Activated CD8-positive, alpha-beta T cell treated with anti-CD3 and anti-CD28 coated beads for 36 hours (primary cell): ENCODE data around the gene CERS1. TPM values are rescaled to one million over a fixed set of nuclear protein-coding genes. Genes with fewer than 3 reads are reported as not detected.

Experiments used
- ATAC-seq: fragments of 200-7000 bp; cut with Tn5 transposase; one replicate; pipeline ENCODE4 v1.10.0; 2021; ENCODE audit warnings: mild to moderate bottlenecking, moderate library complexity
- CTCF ChIA-PET: fragments of 350-600 bp; sonication (Branson Sonifier 250); formaldehyde crosslinking; loops from one replicate; lab custom pipeline; 2021; ENCODE audit warnings: antibody characterized with exemption; lab: Charles Lee
- POLR2A ChIA-PET: fragments of 350-600 bp; sonication (Branson Sonifier 250); formaldehyde crosslinking; loops from one replicate; lab custom pipeline; 2021; ENCODE audit warnings: antibody characterized with exemption; lab: Charles Lee
- DNase-seq: peaks from one replicate; pipeline ENCODE4 v3.0.0-alpha.2; 2020
- H3K27ac Mint-ChIP-seq: one replicate; pipeline ENCODE4 v1.8.0; 2021; ENCODE audit warnings: mild to moderate bottlenecking, mixed read lengths
- H3K27me3 Mint-ChIP-seq: one replicate; pipeline ENCODE4 v1.8.0; 2021; ENCODE audit warnings: mixed read lengths
- H3K36me3 Mint-ChIP-seq: one replicate; pipeline ENCODE4 v1.8.0; 2021; ENCODE audit warnings: low read depth, mixed read lengths
- H3K4me1 Mint-ChIP-seq: one replicate; pipeline ENCODE4 v1.8.0; 2021; ENCODE audit warnings: low read depth, mixed read lengths
- H3K4me3 Mint-ChIP-seq: one replicate; pipeline ENCODE4 v1.8.0; 2021; ENCODE audit warnings: mild to moderate bottlenecking, moderate library complexity, mixed read lengths
- H3K9me3 Mint-ChIP-seq: one replicate; pipeline ENCODE4 v1.8.0; 2021; ENCODE audit warnings: mixed read lengths
- intact Hi-C: fragments of 100-400 bp; cut with micrococcal nuclease; formaldehyde crosslinking; loops from one replicate; pipeline ENCODE4 v1.10.0; 2022
- total RNA-seq, 2 experiments: library from RNA; stranded (reverse); gene quantifications; one replicate each; pipeline ENCODE4 v1.2.3, GENCODE V29; 2021
- TF ChIP-seq, protein P1 (sequence below): fragments of 200-600 bp; IDR thresholded peaks from one replicate; pipeline ENCODE4 v1.8.0; 2022; ENCODE audit warnings: antibody characterized with exemption, mild to moderate bottlenecking

Gene CERS1
- total RNA-seq, 2 experiments from 2014 or later = 0.18 to 0.36 TPM

DNA sequence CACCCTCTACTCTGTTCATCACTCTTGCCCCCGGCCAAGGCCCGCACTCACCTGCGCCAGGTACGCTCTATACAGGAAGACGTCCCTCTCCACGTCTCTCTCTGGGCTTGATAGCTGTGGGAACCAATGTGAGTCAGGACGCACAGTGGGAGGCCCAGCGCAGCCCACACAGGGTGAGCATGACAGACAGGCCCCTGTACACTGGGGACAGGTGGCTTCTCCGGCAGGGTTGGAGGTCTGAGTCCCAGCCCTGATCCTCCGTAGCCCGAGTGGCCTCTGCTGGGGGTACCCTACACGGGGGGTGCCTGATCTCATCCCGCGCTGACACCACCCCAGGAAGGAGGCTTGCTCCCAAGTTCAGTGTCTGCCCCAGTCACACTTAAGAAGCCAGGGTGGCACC lies 17.0 kb upstream of the CERS1 start:
- TF ChIP-seq, protein P1, sequence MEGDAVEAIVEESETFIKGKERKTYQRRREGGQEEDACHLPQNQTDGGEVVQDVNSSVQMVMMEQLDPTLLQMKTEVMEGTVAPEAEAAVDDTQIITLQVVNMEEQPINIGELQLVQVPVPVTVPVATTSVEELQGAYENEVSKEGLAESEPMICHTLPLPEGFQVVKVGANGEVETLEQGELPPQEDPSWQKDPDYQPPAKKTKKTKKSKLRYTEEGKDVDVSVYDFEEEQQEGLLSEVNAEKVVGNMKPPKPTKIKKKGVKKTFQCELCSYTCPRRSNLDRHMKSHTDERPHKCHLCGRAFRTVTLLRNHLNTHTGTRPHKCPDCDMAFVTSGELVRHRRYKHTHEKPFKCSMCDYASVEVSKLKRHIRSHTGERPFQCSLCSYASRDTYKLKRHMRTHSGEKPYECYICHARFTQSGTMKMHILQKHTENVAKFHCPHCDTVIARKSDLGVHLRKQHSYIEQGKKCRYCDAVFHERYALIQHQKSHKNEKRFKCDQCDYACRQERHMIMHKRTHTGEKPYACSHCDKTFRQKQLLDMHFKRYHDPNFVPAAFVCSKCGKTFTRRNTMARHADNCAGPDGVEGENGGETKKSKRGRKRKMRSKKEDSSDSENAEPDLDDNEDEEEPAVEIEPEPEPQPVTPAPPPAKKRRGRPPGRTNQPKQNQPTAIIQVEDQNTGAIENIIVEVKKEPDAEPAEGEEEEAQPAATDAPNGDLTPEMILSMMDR = no peak
- Mint-ChIP-seq H3K9me3 (no peaks in the 10 kb centered on the region), H3K4me3 (no peak overlapping the region), H3K27me3 (no peaks in the 10 kb centered on the region), H3K27ac (no peak overlapping the region), H3K4me1 (peaks cover 20% of the 10 kb centered on the region), H3K36me3 (peaks cover 29% of the 10 kb centered on the region)
- intact Hi-C loops = no loop called here
- ATAC-seq (no peak), DNase-seq (no peak)
- ChIA-PET POLR2A (interaction anchor here (1.0 kb wide), 1 partner anchor 74 kb away, joined by 3 read pairs; no protein-coding TSS in a partner anchor), CTCF (no interaction called here)

DNA sequence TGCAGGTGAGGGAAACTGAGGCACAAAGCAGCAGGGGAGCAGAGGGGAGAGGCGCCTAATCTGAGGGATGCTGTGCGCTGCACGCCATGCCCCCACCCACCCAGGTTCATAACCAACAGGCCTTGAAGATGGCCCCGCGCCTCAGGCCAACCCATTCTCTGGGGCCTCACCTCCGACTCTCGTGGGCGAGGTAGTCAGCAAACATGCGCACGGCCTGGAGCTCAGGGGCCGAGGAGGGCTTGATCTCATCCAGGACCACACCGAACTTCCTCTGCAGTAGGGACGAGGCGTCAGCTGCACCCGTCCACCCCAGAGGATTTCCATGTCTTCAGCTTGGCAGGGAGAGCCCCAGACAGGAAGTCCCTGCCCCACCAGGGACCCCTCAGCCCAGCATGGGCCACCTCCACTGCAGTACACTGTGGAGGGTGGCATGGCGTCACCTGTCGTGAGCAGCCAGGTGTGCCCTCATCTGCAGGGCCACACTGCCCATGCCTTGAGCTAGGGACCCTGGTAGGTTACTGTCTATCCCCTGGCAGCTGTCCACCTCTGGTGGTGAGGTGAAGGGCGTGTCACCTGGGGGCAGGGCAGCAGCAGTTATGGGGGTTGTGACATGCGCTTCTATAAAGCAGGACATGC lies 15.0 kb upstream of the CERS1 start:
- intact Hi-C loops = no loop called here
- no peaks in the 10 kb centered on the region for H3K27me3 Mint-ChIP-seq
- no peak overlapping the region for H3K4me3 Mint-ChIP-seq
- ATAC-seq = no peak
- H3K4me1 Mint-ChIP-seq = peaks cover 13% of the 10 kb centered on the region
- POLR2A ChIA-PET = interaction anchor here (0.7 to 1.2 kb wide), 4 partner anchors 8 to 31 kb away, joined by 3 read pairs; partner anchors contain the start of genes CERS1, COPE and DDX49
- TF ChIP-seq, protein P1 = no peak
- no peak for DNase-seq
- no peak overlapping the region for H3K27ac Mint-ChIP-seq
- no peaks in the 10 kb centered on the region for H3K9me3 Mint-ChIP-seq
- peaks cover 19% of the 10 kb centered on the region for H3K36me3 Mint-ChIP-seq
- CTCF ChIA-PET = no interaction called here

DNA sequence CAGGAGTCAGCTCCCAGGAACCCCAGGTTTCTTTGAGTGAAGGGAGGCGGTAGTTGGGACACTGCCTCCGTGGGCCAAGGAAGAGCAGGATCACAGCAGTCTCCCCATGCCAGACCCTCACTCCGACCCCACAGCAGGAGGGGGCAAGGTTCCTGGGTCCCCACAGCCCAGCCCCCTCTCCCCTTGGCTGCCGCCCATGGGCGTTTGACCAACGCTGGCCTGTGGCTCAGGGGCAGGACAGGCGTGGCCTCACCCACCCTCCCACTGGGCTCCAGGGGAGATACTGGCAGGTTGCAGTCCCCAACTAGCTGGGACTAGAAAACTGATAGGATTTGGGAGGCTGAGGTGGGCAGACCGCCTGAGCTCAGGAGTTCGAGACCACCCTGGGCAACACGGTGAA lies 14.1 kb upstream of the CERS1 start:
- no peak for DNase-seq

DNA sequence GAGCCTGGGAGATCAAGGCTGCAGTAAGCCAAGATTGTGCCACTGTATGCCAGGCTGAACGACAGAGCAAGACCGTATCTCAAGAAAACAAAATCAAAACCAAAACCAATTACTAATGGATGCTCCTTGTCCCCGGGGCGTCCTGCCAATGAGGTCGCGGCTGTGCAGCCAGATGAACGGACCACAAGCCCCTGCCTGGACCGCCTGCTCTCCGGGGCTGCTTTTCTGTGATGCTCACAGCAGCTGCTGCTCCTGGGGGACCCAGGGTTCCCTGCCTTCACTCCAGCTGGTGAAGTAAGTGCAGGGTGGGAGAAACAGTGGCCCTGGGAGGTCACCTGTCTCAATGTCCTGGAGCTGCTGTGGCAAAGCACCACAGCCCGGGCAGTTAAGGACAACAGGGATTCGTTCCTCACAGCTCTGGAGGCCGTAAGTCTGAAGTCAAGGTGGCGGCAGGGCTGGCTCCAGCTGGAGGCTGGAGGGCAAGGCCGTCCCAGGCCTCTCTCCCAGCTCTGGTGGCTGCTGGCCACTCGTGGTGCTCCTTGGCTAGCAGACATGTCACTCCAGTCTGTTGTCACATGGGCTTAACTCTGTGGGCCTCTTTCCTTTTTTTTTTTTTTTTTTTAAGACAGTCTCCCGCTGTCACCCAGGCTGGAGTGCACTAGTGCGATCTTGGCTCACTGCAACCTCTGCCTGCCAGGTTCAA lies 13.1 kb upstream of the CERS1 start:
- Mint-ChIP-seq H3K9me3 (no peaks in the 10 kb centered on the region), H3K4me1 (peaks cover 6% of the 10 kb centered on the region), H3K27ac (no peak overlapping the region), H3K36me3 (peaks cover 21% of the 10 kb centered on the region), H3K27me3 (no peaks in the 10 kb centered on the region), H3K4me3 (no peak overlapping the region)
- TF ChIP-seq, protein P1 = no peak
- no peak for DNase-seq
- intact Hi-C loops = no loop called here
- no peak for ATAC-seq
- CTCF ChIA-PET = interaction anchor here (0.7 to 1.4 kb wide), 2 partner anchors 30 to 43 kb away, joined by 3 read pairs; no protein-coding TSS in a partner anchor
- POLR2A ChIA-PET = interaction anchor here (0.7 to 0.8 kb wide), 2 partner anchors 10 to 321 kb away, joined by 3 read pairs; partner anchors contain the start of genes COPE, DDX49 and REX1BD

More for the DNA sequence above, 14.1 kb upstream of the CERS1 start:
- TF ChIP-seq, protein P1 = no peak
- Mint-ChIP-seq H3K36me3 (peaks cover 19% of the 10 kb centered on the region), H3K27me3 (no peaks in the 10 kb centered on the region), H3K4me1 (peaks cover 6% of the 10 kb centered on the region), H3K4me3 (no peak overlapping the region), H3K9me3 (no peaks in the 10 kb centered on the region), H3K27ac (no peak overlapping the region)
- intact Hi-C loops = no loop called here
- no peak for ATAC-seq
- CTCF ChIA-PET = no interaction called here
- POLR2A ChIA-PET = no interaction called here
